A549 (cell line): Measurements from ENCODE around the gene SKOR1. TPM values are rescaled to one million over a fixed set of nuclear protein-coding genes. Genes with fewer than 3 reads are reported as not detected.

ENCODE experiments used
- CBX8 ChIP-seq: fragments of 200-600 bp; sonication (generic); IDR thresholded peaks from 2 replicates; pipeline ENCODE4 v1.6.1; 2016
- CEBPB ChIP-seq, 2 experiments: fragments of >200 bp in 1 of 2; sonication (Bioruptor Twin) in 1 of 2; formaldehyde crosslinking in 1 of 2; IDR thresholded peaks; 2 replicates each; pipeline ENCODE4 v1.6.1; 2012 to 2016
- CHD2 ChIP-seq: fragments of 150-350 bp; IDR thresholded peaks from 2 replicates; pipeline ENCODE4 v1.6.1; 2014; ENCODE audit warnings: low read length; ENCODE audit not compliant: partially characterized antibody
- CHD4 ChIP-seq: fragments of 200-600 bp; sonication (generic); IDR thresholded peaks from 2 replicates; pipeline ENCODE4 v1.6.1; 2016; ENCODE audit warnings: antibody characterized with exemption, mild to moderate bottlenecking, borderline replicate concordance
- EP300 ChIP-seq, 2 experiments: fragments of >200 bp; sonication (Bioruptor Twin); formaldehyde crosslinking; IDR thresholded peaks; 2 replicates in 1 of 2; 3 replicates in 1 of 2; pipeline ENCODE4 v1.6.1; 2016 to 2017
- FOSB ChIP-seq: fragments of 250-450 bp; sonication (Bioruptor Pico); IDR thresholded peaks from 2 replicates; pipeline ENCODE4 v1.5.0; 2020; ENCODE audit warnings: mild to moderate bottlenecking, moderate library complexity
- HDAC2 ChIP-seq: fragments of 200-600 bp; sonication (generic); IDR thresholded peaks from 2 replicates; pipeline ENCODE4 v1.6.1; 2016
- HEYL ChIP-seq: fragments of 250-450 bp; sonication (Bioruptor Pico); IDR thresholded peaks from 2 replicates; pipeline ENCODE4 v1.8.0; 2021; ENCODE audit warnings: mild to moderate bottlenecking, moderate library complexity
- HOXA7 ChIP-seq: fragments of 250-450 bp; sonication (Bioruptor Pico); IDR thresholded peaks from 2 replicates; pipeline ENCODE4 v1.5.0; 2020; ENCODE audit warnings: mild to moderate bottlenecking, moderate library complexity
- HOXB13 ChIP-seq: fragments of 250-450 bp; sonication (Bioruptor Pico); IDR thresholded peaks from 2 replicates; pipeline ENCODE4 v1.5.0; 2020; ENCODE audit warnings: low read depth, mild to moderate bottlenecking, moderate library complexity
- JUN ChIP-seq, 2 experiments: fragments of >200 bp; sonication (Bioruptor Twin); formaldehyde crosslinking; IDR thresholded peaks; 2 replicates in 1 of 2; 3 replicates in 1 of 2; pipeline ENCODE4 v1.6.1; 2016 to 2017
- KDM1A ChIP-seq: fragments of 200-600 bp; sonication (generic); IDR thresholded peaks from 2 replicates; pipeline ENCODE4 v1.6.1; 2016; ENCODE audit warnings: low read depth, mild to moderate bottlenecking
- MAFK ChIP-seq: fragments of 450-650 bp; IDR thresholded peaks from 2 replicates; pipeline ENCODE4 v1.6.1; 2014; ENCODE audit not compliant: partially characterized antibody
- MAX ChIP-seq: IDR thresholded peaks from 2 replicates; pipeline ENCODE4 v1.6.1; 2012
- MAZ ChIP-seq: fragments of 150-350 bp; IDR thresholded peaks from 2 replicates; pipeline ENCODE4 v1.6.1; 2014; ENCODE audit warnings: antibody characterized with exemption, low read depth, low read length, borderline replicate concordance
- NPAS2 ChIP-seq: fragments of 250-450 bp; sonication (Bioruptor Pico); IDR thresholded peaks from 2 replicates; pipeline ENCODE4 v1.8.0; 2022; ENCODE audit warnings: mild to moderate bottlenecking, moderate library complexity, borderline replicate concordance
- NR3C1 ChIP-seq: fragments of >200 bp; sonication (Bioruptor Twin); formaldehyde crosslinking; IDR thresholded peaks from 3 replicates; pipeline ENCODE4 v1.6.1; 2017
- POLR2AphosphoS2 ChIP-seq: conservative IDR thresholded peaks from 2 replicates; pipeline ENCODE4 v1.6.1; 2012; ENCODE audit warnings: low read length, improper control_type of control experiment, inconsistent platforms
- RARB ChIP-seq: fragments of 250-450 bp; sonication (Bioruptor Pico); IDR thresholded peaks from 2 replicates; pipeline ENCODE4 v1.8.0; 2021; ENCODE audit warnings: mild to moderate bottlenecking, moderate library complexity
- RFX5 ChIP-seq: fragments of 450-650 bp; IDR thresholded peaks from 2 replicates; pipeline ENCODE4 v1.7.1; 2014; ENCODE audit warnings: antibody characterized with exemption, mild to moderate bottlenecking, moderate library complexity
- SMC3 ChIP-seq: fragments of >200 bp; sonication (Bioruptor Twin); formaldehyde crosslinking; IDR thresholded peaks from 3 replicates; pipeline ENCODE4 v1.6.1; 2018; ENCODE audit warnings: inconsistent platforms
- SREBF2 ChIP-seq: fragments of 450-650 bp; IDR thresholded peaks from 2 replicates; pipeline ENCODE4 v1.6.1; 2014; ENCODE audit warnings: mild to moderate bottlenecking, moderate library complexity
- TFCP2L1 ChIP-seq: fragments of 250-450 bp; sonication (Bioruptor Pico); IDR thresholded peaks from 2 replicates; pipeline ENCODE4 v1.5.0; 2021; ENCODE audit warnings: mild to moderate bottlenecking
- ZFP36 ChIP-seq: fragments of 450-650 bp; IDR thresholded peaks from 2 replicates; pipeline ENCODE4 v1.6.1; 2014; ENCODE audit warnings: borderline replicate concordance; ENCODE audit not compliant: partially characterized antibody
- ZSCAN20 ChIP-seq: fragments of 250-450 bp; sonication (Bioruptor Pico); IDR thresholded peaks from 2 replicates; pipeline ENCODE4 v1.8.0; 2022; ENCODE audit warnings: mild to moderate bottlenecking, moderate library complexity
- polyA plus RNA-seq, 4 experiments: library from polyadenylated mRNA; depleted of rRNA in 3 of 4; stranded (reverse); fragments of >200 nt; fragmentation: RNase III in 1 of 4; extraction: RNeasy Plus Mini Kit Qiagen cat#74134 plus additional on column Dnase treatment in 1 of 4; gene quantifications; 2 replicates in 3 of 4; 3 replicates in 1 of 4; pipeline ENCODE4 v1.2.3, GENCODE V29; 2011 to 2017
- TF ChIP-seq, protein P1 (sequence below): fragments of 250-450 bp; sonication (Bioruptor Pico); IDR thresholded peaks from 2 replicates; pipeline ENCODE4 v1.5.0; 2021; ENCODE audit warnings: mild to moderate bottlenecking, moderate library complexity, borderline replicate concordance
- TF ChIP-seq, protein P2 (sequence below): IDR thresholded peaks from 2 replicates; pipeline ENCODE4 v1.6.1; 2012
- TF ChIP-seq, protein P3 (sequence below): fragments of >200 bp; sonication (Bioruptor Twin); formaldehyde crosslinking; IDR thresholded peaks from 3 replicates; pipeline ENCODE4 v1.5.1; 2016
- TF ChIP-seq, protein P4 (sequence below): fragments of 200-600 bp; sonication (generic); IDR thresholded peaks from 2 replicates; pipeline ENCODE4 v1.6.1; 2016; ENCODE audit warnings: antibody characterized with exemption, mild to moderate bottlenecking, moderate library complexity

The SKOR1 gene
- polyA plus RNA-seq, 2 of the 4 experiments (the other 2 are of a cell fraction): 0.03 to 0.05 TPM

GRCh38 chr15:67839929-67840748 is 14.8 kb downstream of the SKOR1 start, which contains the start of gene RNU6-1 (continued):
- TF ChIP-seq RFX5 (no peak), HOXB13 (CRISPR knock-in tag) (no peak), MAFK (peak; percentile 19), SMC3 (0 out of 3 replicates have a peak, but pooled peaks have one; percentile 13), EP300 (IDR thresholded peaks at IDR 0.05) (no peak), FOSB (CRISPR knock-in tag) (no peak), JUN (IDR thresholded peaks at IDR 0.05) (peak; percentile 79 to 87; a peak in 3 of 5 replicates), MAX (peak; percentile 83), RARB (no peak), NR3C1 (no peak), HEYL (CRISPR knock-in tag) (no peak), ZSCAN20 (CRISPR knock-in tag) (no peak), NPAS2 (CRISPR knock-in tag) (no peak), CHD4 (no peak), CHD2 (no peak), ZFP36 (no peak), SREBF2 (peak; percentile 89), HDAC2 (no peak), TFCP2L1 (CRISPR knock-in tag) (no peak), KDM1A (no peak), POLR2AphosphoS2 (no peak), MAZ (no peak), CEBPB (IDR thresholded peaks at IDR 0.05) (peak in 1 of 2 experiments; percentile 48; a peak in 1 of 4 replicates), CBX8 (no peak), HOXA7 (CRISPR knock-in tag) (no peak)
- TF ChIP-seq, protein P1, sequence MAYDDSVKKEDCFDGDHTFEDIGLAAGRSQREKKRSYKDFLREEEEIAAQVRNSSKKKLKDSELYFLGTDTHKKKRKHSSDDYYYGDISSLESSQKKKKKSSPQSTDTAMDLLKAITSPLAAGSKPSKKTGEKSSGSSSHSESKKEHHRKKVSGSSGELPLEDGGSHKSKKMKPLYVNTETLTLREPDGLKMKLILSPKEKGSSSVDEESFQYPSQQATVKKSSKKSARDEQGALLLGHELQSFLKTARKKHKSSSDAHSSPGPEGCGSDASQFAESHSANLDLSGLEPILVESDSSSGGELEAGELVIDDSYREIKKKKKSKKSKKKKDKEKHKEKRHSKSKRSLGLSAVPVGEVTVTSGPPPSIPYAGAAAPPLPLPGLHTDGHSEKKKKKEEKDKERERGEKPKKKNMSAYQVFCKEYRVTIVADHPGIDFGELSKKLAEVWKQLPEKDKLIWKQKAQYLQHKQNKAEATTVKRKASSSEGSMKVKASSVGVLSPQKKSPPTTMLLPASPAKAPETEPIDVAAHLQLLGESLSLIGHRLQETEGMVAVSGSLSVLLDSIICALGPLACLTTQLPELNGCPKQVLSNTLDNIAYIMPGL: no peak
- TF ChIP-seq, protein P2, sequence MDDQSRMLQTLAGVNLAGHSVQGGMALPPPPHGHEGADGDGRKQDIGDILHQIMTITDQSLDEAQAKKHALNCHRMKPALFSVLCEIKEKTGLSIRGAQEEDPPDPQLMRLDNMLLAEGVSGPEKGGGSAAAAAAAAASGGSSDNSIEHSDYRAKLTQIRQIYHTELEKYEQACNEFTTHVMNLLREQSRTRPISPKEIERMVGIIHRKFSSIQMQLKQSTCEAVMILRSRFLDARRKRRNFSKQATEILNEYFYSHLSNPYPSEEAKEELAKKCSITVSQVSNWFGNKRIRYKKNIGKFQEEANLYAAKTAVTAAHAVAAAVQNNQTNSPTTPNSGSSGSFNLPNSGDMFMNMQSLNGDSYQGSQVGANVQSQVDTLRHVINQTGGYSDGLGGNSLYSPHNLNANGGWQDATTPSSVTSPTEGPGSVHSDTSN: no peak
- TF ChIP-seq, protein P3, sequence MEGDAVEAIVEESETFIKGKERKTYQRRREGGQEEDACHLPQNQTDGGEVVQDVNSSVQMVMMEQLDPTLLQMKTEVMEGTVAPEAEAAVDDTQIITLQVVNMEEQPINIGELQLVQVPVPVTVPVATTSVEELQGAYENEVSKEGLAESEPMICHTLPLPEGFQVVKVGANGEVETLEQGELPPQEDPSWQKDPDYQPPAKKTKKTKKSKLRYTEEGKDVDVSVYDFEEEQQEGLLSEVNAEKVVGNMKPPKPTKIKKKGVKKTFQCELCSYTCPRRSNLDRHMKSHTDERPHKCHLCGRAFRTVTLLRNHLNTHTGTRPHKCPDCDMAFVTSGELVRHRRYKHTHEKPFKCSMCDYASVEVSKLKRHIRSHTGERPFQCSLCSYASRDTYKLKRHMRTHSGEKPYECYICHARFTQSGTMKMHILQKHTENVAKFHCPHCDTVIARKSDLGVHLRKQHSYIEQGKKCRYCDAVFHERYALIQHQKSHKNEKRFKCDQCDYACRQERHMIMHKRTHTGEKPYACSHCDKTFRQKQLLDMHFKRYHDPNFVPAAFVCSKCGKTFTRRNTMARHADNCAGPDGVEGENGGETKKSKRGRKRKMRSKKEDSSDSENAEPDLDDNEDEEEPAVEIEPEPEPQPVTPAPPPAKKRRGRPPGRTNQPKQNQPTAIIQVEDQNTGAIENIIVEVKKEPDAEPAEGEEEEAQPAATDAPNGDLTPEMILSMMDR: no peak; the same call in 2 of the 3 replicates
- TF ChIP-seq, protein P4, sequence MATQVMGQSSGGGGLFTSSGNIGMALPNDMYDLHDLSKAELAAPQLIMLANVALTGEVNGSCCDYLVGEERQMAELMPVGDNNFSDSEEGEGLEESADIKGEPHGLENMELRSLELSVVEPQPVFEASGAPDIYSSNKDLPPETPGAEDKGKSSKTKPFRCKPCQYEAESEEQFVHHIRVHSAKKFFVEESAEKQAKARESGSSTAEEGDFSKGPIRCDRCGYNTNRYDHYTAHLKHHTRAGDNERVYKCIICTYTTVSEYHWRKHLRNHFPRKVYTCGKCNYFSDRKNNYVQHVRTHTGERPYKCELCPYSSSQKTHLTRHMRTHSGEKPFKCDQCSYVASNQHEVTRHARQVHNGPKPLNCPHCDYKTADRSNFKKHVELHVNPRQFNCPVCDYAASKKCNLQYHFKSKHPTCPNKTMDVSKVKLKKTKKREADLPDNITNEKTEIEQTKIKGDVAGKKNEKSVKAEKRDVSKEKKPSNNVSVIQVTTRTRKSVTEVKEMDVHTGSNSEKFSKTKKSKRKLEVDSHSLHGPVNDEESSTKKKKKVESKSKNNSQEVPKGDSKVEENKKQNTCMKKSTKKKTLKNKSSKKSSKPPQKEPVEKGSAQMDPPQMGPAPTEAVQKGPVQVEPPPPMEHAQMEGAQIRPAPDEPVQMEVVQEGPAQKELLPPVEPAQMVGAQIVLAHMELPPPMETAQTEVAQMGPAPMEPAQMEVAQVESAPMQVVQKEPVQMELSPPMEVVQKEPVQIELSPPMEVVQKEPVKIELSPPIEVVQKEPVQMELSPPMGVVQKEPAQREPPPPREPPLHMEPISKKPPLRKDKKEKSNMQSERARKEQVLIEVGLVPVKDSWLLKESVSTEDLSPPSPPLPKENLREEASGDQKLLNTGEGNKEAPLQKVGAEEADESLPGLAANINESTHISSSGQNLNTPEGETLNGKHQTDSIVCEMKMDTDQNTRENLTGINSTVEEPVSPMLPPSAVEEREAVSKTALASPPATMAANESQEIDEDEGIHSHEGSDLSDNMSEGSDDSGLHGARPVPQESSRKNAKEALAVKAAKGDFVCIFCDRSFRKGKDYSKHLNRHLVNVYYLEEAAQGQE: no peak
